Astrocyte (in vitro differentiated cells and primary cell): Measurements from ENCODE around the gene OPTN. TPM values are rescaled to one million over a fixed set of nuclear protein-coding genes. Genes with fewer than 3 reads are reported as not detected.

Experiments used
- DNase-seq: peaks from one replicate; pipeline ENCODE4 v3.0.0-alpha.2; 2010; ENCODE audit warnings: low read depth
- FAIRE-seq: peaks from 2 replicates; lab custom pipeline; 2011; peaks lifted over from hg19 to GRCh38; lab: Jason Lieb, UNC
- H2AFZ ChIP-seq: 2 replicates; pipeline ENCODE4 v1.6.0; 2012; ENCODE audit warnings: low read depth, low read length, inconsistent platforms
- H3K27ac ChIP-seq: 2 replicates; pipeline ENCODE4 v1.5.1; 2011; ENCODE audit warnings: low read depth, low read length, inconsistent platforms
- H3K27me3 ChIP-seq: 2 replicates; pipeline ENCODE4 v1.6.0; 2011; ENCODE audit warnings: low read length, inconsistent platforms; ENCODE audit not compliant: insufficient read depth
- H3K36me3 ChIP-seq: 2 replicates; pipeline ENCODE4 v1.5.1; 2011; ENCODE audit warnings: low read length, inconsistent platforms; ENCODE audit not compliant: insufficient read depth
- H3K4me1 ChIP-seq: 2 replicates; pipeline ENCODE4 v1.5.1; 2011; ENCODE audit warnings: low read length, inconsistent platforms; ENCODE audit not compliant: insufficient read depth
- H3K4me2 ChIP-seq: 2 replicates; pipeline ENCODE4 v1.6.0; 2012; ENCODE audit warnings: low read length, inconsistent platforms
- H3K4me3 ChIP-seq: 2 replicates; pipeline ENCODE4 v1.5.1; 2011; ENCODE audit warnings: low read depth, mild to moderate bottlenecking, low read length, inconsistent platforms; ENCODE audit not compliant: insufficient read depth
- H3K79me2 ChIP-seq: 2 replicates; pipeline ENCODE4 v1.6.0; 2012; ENCODE audit warnings: mild to moderate bottlenecking, low read length, inconsistent platforms; ENCODE audit not compliant: insufficient read depth
- H3K9ac ChIP-seq: 2 replicates; pipeline ENCODE4 v1.6.0; 2012; ENCODE audit warnings: mild to moderate bottlenecking, low read length, inconsistent platforms
- H3K9me3 ChIP-seq: 2 replicates; pipeline ENCODE4 v1.5.1; 2012; ENCODE audit warnings: low read depth, mild to moderate bottlenecking, low read length, inconsistent platforms; ENCODE audit not compliant: insufficient read depth
- H4K20me1 ChIP-seq: 2 replicates; pipeline ENCODE4 v1.6.0; 2012; ENCODE audit warnings: low read length, inconsistent platforms; ENCODE audit not compliant: insufficient read depth
- H3K27ac Mint-ChIP-seq: one replicate; pipeline ENCODE4 v1.8.0; 2021; ENCODE audit warnings: mild to moderate bottlenecking, mixed read lengths; ENCODE audit not compliant: unreplicated experiment
- H3K27me3 Mint-ChIP-seq: one replicate; pipeline ENCODE4 v1.8.0; 2021; ENCODE audit warnings: low read depth, mixed read lengths; ENCODE audit not compliant: unreplicated experiment
- H3K36me3 Mint-ChIP-seq: one replicate; pipeline ENCODE4 v1.8.0; 2021; ENCODE audit warnings: low read depth, mixed read lengths; ENCODE audit not compliant: unreplicated experiment
- H3K4me1 Mint-ChIP-seq: one replicate; pipeline ENCODE4 v1.8.0; 2021; ENCODE audit warnings: low read depth, mixed read lengths; ENCODE audit not compliant: unreplicated experiment
- H3K4me3 Mint-ChIP-seq: one replicate; pipeline ENCODE4 v1.8.0; 2021; ENCODE audit warnings: mild to moderate bottlenecking, moderate library complexity, mixed read lengths; ENCODE audit not compliant: unreplicated experiment
- H3K9me3 Mint-ChIP-seq: one replicate; pipeline ENCODE4 v1.8.0; 2021; ENCODE audit warnings: mild to moderate bottlenecking, mixed read lengths; ENCODE audit not compliant: unreplicated experiment
- CTCF ChIP-seq: IDR thresholded peaks from 2 replicates; pipeline ENCODE4 v1.5.1; 2011; ENCODE audit warnings: low read depth, mild to moderate bottlenecking, inconsistent platforms, low read length, moderate library complexity; ENCODE audit not compliant: insufficient read depth
- EZH2 ChIP-seq: IDR thresholded peaks from 2 replicates; pipeline ENCODE4 v1.6.1; 2012; ENCODE audit warnings: mild to moderate bottlenecking, low read length, inconsistent platforms; ENCODE audit not compliant: insufficient read depth
- total RNA-seq: library from RNA; stranded (reverse); gene quantifications from 2 replicates; pipeline ENCODE4 v1.2.1, GENCODE V29; 2021

Gene OPTN
- total RNA-seq, 1 donor from 2014 or later, result 164 TPM

GRCh38 chr10:13161857-13162271, 61.9 kb downstream of the OPTN start:
- Histone ChIP-seq H4K20me1 (no peaks in the 10 kb centered on the region), H3K9ac (peak overlapping the region; percentile 69), H3K9me3 (no peaks in the 10 kb centered on the region), H2AFZ (peak overlapping the region; percentile 70), H3K4me1 (peaks cover 2% of the 10 kb centered on the region), H3K27me3 (no peaks in the 10 kb centered on the region), H3K4me3 (peak overlapping the region; percentile 78), H3K36me3 (no peaks in the 10 kb centered on the region), H3K79me2 (peaks cover 19% of the 10 kb centered on the region), H3K4me2 (peak overlapping the region; percentile 87), H3K27ac (peak overlapping the region; percentile 63)
- H3K27ac Mint-ChIP-seq, result no peak overlapping the region
- H3K9me3 Mint-ChIP-seq, result peaks cover under 1% of the 10 kb centered on the region
- no peaks in the 10 kb centered on the region for H3K36me3 Mint-ChIP-seq
- H3K27me3 Mint-ChIP-seq, result no peaks in the 10 kb centered on the region
- FAIRE-seq (no peak), DNase-seq (no peak)
- peaks cover 1% of the 10 kb centered on the region for H3K4me1 Mint-ChIP-seq
- H3K4me3 Mint-ChIP-seq, result peak overlapping the region; percentile 83
- no peak for TF ChIP-seq CTCF
- no peak for TF ChIP-seq EZH2

DNA sequence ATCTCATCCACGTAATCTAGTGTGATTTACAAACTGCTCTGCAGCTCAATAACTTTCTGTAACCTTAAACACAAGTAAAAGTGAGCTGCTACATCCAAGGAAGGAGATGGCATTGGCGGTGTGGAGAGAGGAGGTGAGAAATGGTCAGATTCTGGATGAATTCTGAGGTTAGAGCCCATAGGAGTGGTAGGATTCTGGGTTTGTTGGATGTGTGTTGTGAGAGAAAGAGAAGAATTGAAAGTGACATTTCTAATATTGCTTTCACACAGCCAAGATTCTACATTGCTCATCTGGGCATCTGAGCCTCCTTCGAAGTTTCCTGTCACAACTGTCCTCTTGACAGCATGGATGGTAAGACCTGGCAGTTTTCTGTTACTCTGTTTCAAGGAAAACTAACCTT, 63.9 kb downstream of the OPTN start:
- Mint-ChIP-seq H3K27me3 (no peaks in the 10 kb centered on the region), H3K4me3 (no peak overlapping the region), H3K4me1 (peaks cover 1% of the 10 kb centered on the region), H3K9me3 (no peaks in the 10 kb centered on the region), H3K36me3 (no peaks in the 10 kb centered on the region), H3K27ac (no peak overlapping the region)
- no peak overlapping the region for H3K9ac ChIP-seq
- H3K9me3 ChIP-seq, result no peaks in the 10 kb centered on the region
- H3K4me3 ChIP-seq, result no peak overlapping the region
- DNase-seq (no peak), FAIRE-seq (no peak)
- no peaks in the 10 kb centered on the region for H4K20me1 ChIP-seq
- no peaks in the 10 kb centered on the region for H3K36me3 ChIP-seq
- no peak for TF ChIP-seq EZH2
- TF ChIP-seq CTCF, result no peak
- peaks cover 2% of the 10 kb centered on the region for H3K4me1 ChIP-seq
- H3K4me2 ChIP-seq, result no peak overlapping the region
- peaks cover 23% of the 10 kb centered on the region for H3K79me2 ChIP-seq
- no peak overlapping the region for H2AFZ ChIP-seq
- H3K27me3 ChIP-seq, result no peaks in the 10 kb centered on the region
- H3K27ac ChIP-seq, result no peak overlapping the region

GRCh38 chr10:13165177-13165576, 65.2 kb downstream of the OPTN start:
- Histone ChIP-seq H3K27me3 (no peaks in the 10 kb centered on the region), H3K9ac (no peak overlapping the region), H3K79me2 (peaks cover 23% of the 10 kb centered on the region), H3K9me3 (no peaks in the 10 kb centered on the region), H3K4me3 (no peak overlapping the region), H3K27ac (no peak overlapping the region), H3K4me1 (peaks cover 2% of the 10 kb centered on the region), H4K20me1 (no peaks in the 10 kb centered on the region), H3K36me3 (no peaks in the 10 kb centered on the region), H2AFZ (no peak overlapping the region), H3K4me2 (no peak overlapping the region)
- TF ChIP-seq EZH2, result no peak
- no peak for TF ChIP-seq CTCF
- no peak overlapping the region for H3K4me3 Mint-ChIP-seq
- DNase-seq (peak; percentile 15), FAIRE-seq (no peak)
- no peaks in the 10 kb centered on the region for H3K9me3 Mint-ChIP-seq
- no peaks in the 10 kb centered on the region for H3K36me3 Mint-ChIP-seq
- H3K27ac Mint-ChIP-seq, result no peak overlapping the region
- peaks cover 1% of the 10 kb centered on the region for H3K4me1 Mint-ChIP-seq
- H3K27me3 Mint-ChIP-seq, result no peaks in the 10 kb centered on the region
